DMS 273 treated with DMSO at 0.1 percent for 48 hours (cell line): ENCODE measurements around the gene LRIG1.
"Not testable (repeated sequence)": the region's sequence is repeated elsewhere in the genome, so short reads cannot be mapped to it uniquely, and the experiment has no call there.

Experiments
- DNase-seq: peaks from one replicate; lab custom pipeline; 2025; lab: John Stamatoyannopoulos, UW

The LRIG1 gene

DNA sequence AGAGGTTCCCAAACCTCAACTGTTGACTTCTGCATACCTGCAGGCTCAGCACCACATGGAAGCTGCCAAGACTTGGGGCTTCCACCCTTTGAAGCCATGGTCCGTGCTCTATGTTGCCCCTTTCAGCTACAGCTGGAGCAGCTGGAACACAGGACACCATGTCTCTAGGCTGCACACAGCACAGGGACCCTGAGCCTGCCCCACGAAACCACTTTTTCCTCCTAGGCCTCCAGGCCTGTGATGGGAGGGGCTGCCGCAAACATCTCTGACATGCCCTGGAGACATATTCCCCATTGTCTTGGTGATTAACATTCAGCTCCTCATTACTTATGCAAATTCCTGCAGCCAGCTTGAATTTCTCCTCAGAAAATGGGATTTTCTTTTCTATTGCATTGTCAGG lies 78.9 kb downstream of the LRIG1 start:
- not testable (repeated sequence) for DNase-seq

DNA sequence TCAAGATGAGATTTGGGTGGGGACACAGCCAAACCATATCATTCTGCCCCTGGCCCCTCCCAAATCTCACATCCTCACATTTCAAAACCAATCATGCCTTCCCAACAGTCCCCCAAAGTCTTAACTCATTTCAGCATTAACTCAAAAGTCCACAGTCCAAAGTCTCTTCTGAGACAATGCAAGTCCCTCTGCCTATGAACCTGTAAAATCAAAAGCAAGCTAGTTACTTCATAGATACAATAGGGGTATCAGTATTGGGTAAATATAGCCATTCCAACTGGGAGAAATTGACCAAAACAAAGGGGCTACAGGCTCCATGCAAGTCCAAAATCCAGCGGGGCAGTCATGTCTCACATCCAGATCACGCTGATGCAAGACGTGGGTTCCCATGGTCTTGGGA lies 79.7 kb downstream of the LRIG1 start:
- DNase-seq = not testable (repeated sequence)

DNA sequence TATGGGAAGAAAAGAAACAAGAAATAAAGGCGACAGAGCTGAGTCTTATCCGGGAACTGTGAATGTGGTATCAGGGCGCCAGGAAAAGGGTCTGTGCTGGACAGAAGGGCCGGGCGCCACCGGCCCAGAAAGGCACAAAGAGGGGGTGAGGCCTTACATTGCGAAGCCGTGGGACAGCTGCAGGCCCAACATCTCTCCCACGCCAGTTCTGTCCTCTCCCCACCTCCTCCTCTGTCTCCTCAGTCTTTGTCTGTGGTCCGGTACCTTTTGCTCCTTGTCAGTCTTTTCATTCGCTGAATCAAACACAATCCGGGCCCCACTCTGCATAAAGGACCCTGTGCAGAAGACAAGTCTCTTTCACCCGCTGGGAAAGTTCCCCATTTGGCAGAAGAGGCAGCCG lies 81.8 kb downstream of the LRIG1 start:
- DNase-seq = no peak

DNA sequence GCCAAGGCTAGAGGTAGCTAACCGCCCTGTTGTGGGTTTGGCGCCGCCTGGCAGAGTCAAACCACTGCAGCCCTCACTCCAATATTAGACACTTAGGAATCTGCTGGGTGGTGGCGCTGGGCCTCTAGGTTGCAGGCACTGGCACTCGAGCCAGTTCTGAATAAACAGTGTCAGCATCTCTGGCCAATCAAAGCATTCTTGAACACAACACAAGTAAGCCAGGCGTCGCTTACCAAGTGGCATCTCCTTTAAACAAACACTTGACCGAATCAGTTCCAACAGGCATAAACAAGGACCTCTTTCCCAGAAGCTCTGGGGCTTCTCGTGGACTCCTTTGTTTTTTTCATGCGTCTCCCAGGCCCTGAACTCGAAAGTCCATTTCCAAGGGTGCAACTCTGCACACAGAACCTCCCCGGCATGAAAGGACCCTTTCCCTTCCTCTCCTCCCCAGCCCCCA lies 82.3 kb downstream of the LRIG1 start:
- no peak for DNase-seq

DNA sequence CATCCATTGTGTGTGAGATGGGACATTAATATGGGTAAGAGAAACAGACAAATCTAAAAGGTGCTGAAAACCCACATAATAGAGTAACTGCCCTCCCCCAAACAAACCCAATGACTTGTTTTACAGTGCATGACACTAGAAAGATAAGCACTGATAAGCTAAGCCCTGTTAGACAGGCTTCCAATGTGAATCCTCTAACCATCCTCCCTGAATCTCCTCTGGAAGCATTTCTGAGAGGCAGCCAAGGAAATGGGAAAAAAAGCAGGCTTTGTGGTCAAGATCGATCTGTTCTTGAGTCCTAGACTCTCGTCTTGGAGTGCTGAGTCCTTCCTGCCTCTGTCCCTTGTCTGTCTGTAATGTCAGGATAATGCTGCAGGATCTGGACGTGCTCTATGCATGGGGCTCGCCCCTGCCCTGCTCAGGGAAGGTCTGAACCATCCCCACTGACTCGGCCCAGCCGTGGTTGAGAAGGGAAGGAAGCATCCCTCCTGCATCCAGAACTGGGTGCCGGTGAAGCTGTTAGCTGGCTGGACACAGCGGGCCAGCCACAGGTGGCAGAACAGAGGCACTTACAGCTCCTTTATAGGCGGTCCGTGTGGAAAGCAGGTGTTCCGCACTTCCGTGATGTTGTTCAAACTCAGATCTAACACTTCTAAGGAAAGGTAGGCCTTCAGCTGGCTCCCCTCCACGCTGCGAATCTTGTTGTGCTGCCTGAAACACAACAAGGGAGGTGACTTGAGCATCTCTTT lies 84.1 kb downstream of the LRIG1 start:
- no peak for DNase-seq

DNA sequence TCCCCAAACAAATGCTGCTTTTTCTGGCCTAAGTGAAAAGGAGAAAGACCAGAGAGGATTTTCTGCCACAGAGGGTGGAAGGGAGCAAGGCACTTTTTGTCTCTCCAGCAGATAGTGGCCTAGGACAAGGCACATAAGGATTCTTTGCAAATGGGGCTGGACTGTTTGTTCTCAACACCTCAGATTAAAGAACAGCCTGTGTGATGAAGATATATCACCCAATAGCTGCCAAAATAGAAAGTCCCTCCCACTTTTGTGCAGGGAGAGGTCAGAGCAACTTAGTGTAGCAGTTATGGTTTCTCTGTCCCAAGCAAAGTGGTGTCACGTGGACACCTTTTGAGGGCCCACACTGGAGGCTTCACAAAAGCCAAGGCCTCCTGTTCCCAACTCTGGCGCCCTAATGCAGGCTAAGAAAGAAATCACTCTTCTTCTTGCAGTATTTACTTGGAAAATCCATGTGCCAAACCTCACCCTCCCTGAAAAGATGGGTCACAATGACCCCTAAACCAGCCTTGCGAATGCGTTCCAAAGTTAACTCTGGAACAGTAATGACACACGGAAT lies 84.9 kb downstream of the LRIG1 start:
- no peak for DNase-seq

DNA sequence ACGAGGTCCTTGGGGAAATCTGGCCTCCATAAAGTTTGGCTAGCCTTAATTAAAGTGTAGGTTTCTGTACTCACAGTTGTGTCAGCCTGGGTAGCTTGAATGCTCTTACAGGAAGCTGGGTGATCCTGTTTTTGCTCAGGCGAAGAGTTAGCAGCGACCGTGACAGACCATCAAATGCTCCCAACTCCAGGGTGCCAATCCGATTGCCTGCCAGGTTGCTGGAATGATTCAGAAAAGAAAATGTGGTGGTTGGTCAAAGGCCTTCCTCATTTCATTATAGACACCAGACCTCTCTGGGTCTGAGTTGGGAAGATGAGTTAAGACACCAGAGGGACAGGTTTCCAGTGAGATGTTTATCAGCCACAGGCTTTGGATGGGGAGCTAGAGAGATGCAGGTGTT lies 86.0 kb downstream of the LRIG1 start:
- DNase-seq = no peak

DNA sequence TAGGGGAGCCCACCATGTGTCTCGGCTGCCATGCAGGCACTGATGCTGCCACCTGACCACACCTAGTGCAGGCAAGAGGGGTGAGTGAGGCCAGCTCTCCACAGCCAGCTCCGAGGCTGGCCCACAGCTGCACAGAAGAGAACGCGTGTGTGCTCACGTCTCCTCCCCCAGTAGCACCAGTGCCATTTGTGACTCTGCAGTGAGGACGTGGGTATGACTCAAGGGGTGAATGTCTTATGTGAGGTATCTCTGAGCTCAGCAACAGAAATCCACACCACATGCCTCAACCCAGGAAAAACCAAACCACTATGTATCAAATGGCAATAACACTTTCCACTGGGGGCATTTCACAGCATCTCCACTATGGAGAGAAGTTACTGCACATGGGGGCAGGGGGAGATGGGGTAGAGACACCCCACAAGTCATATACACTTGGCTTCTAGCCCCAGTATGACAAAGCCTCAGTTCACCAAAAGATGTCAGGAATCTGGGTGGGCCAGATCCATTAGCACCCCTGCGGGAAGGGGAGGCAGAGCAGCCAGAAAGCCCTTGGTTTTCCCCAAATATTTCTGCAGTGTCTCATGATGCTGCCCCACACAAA lies 87.6 kb downstream of the LRIG1 start:
- no peak for DNase-seq

DNA sequence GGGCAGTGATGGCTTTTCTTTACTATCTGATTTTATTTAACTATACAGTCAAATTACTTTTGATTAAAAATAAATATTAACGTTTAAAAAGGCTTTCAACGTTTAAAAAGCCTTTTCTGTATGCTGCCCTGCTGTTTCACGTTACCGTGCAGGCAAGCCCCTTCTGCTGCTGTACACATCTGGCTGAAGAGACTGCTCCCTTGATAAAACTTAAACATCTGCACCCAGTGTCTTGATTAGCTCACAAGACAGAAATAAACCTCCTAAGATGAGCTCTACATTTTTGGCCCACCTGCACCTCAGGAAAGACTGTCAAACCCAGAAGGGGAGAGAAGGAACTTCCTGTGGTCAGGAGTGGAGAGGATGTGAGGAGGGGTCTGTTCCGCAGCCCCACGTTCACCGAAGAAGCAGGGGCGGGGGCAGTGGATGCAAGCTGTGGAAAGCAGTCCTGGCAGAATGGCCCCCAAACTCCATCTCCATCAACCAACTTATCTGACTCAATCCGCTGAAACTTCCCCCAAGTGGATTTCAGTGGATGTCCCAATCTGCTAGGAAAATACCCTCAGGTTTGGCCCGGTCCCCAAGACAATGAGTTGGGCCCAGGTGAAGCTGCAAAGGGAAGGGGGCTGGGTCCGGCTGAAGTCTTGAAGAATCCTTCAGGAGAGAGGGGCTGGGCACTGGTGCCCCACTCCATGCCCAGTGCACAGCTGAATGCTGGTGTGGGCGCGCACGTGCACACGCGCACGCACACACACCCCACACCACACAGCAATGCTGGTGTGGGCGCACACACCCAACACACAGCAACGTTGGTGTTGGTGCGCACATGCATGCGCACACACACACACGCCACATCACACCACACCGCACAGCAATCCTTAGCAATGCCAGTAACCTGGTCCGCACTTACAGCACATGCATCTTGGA lies 88.6 kb downstream of the LRIG1 start:
- DNase-seq = no peak

DNA sequence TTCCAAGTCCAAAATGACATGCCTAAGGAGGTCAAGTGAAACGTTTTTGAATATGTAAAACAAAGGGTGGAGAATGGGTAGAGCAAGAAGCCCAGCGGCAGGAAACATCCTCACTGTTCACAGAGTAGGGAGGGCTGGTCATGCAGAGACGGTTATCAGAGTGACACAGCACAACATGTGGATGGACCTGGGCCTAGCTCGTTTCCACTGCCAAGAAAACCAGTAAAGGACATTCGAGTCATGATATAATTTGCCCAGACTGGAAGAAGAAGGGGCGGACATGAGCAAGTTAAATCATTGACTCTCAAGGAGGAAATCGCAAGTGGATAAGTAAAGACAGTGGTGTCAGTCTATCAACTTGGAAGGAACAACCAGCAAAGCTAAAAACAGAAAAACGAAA lies 89.3 kb downstream of the LRIG1 start:
- no peak for DNase-seq

DNA sequence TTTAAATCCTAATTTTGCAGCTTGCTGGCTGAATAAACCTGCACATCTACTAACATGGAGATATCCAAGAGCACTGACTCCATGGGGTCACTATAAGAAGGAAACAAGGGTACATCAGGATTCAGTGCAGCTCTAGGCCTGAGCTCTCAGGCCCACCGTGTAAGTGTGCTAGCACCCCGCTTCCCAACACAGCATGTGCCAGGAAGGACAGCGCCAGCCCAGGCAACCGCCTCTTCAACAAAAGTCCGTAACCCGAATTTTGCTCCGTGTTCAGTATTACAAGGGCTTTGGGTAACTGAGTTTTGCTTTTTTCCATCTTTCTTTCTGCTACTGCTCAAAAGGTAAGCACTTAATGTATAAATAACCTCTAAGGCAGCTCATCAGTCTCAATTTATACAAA lies 89.8 kb downstream of the LRIG1 start:
- DNase-seq = no peak

DNA sequence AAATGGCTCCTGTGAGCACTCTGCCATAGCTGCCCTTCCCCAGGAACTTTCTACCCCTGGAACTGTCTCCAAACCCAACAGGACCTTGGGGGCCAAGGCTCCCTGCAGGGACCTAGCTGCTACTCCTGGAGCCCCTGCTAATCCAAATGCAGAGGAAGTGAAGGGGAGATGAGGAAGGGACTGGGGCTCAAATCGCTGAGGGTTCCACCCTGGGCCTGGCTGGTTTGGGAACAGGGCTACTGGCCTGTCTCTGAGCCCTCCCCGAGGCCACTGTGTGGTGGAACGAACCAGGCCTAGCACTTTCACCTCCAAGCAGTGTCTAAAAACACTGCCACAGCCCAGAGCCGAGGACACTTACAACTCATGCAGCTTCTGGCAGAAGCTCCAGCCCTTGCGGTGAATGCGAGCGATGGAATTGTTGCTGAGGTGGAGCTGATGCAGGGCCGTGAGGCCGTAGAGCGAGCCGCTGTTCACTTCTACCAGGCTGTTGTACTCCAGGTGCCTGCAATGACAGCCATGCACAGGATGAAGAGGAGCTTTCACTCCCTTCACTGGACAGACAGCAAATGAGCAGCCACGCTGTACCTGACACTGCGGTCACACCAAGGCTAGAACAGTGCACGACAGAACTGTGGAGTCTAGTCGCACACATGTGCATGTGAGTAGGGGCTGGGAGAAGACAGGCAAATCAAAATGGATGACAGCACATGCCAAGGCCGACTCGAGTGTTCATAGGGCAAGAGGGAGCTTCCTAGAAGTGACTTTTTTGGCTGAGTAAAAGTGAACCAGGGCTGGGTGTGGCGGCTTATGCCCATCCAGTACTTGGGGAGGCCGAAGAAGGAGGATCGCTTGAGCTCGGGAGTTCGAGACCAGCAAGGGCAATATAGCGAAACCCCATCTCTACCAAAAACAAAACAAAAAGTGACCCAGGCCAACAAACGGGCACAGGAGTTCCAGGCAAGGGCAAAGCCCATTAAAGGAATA lies 90.8 kb downstream of the LRIG1 start:
- DNase-seq = no peak

DNA sequence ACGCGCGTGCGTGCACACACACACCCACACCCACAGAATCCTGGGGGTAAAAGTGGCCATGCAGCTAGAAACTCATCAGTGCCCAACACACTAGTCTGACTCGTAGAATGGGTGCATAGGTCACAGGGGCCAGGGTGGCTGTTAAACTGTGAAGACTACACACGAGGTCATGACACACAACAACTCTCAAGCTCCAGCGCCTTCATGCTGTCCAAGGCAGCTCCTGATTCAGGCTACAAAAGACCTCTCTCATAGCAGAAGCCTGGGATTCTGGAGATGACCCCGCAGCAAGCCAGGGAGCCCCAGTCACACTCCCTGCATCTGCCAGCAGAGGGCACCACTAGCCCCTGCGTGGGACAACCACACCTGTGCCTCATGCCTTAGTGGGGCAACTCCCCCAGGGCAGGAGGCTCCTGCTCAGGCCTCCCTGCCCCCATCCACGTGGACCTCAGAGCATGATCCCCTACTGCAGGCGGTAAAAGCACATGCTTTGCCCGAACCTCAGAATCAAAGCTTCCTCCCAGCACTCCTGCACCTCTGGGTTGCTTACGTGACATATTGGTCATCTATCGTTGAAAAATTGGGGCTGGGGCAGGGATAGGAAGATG lies 93.1 kb downstream of the LRIG1 start:
- no peak for DNase-seq

DNA sequence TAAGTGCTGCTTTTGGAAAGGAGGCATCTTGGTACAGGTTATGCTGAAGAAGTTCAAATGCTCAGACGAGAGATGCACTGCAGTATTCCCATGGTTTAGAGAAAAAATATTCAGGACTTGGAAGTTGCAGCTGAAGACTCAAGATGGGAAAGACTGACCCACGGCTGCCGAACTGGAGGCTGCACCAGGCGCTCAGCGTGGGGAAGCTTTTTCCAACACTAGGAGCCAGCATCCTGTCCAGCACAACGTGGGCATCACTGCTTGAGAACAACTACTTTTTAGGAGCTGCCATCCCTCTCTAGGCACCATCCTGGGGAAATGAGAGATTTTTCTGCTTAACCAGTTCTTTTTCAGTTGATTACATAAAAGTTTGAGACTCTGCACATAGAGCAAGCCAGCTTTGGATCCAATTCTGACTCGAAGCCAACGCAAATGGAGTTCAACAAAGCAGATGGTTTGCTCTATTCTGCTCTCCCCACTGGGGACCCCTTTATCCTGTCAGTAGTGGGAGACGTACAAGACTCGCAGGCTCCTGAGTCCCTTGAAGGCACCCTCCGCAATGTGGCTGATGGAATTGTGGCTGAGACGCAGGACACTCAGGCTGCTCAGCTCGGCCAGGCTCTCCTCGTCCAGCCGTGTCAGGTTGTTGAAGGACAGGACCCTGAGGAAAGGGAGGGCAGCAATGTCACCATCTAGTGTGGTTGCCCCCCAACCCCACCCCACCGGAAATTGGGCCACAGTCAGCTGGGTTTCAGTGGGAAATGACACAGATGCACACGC lies 93.8 kb downstream of the LRIG1 start:
- no peak for DNase-seq

DNA sequence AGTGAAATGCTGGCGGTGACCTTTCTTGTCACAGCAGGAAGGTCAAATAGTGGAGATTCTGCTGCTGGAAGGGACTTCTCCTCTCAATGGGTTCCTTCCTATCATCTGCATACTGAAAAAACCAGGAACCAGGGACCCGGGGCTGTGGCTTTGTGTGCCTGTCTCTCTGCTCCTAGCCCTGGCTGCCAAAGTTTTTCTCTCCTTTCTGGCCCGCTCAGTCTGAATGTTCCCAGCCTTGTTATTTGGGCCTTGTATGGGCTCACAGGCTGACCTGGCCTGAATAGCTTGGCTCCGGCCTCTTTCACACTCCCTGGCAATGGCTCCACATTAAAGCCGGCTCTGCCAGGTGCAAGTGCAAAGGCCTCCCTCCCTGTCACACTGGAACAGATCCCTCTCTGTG lies 94.7 kb downstream of the LRIG1 start:
- DNase-seq = no peak

DNA sequence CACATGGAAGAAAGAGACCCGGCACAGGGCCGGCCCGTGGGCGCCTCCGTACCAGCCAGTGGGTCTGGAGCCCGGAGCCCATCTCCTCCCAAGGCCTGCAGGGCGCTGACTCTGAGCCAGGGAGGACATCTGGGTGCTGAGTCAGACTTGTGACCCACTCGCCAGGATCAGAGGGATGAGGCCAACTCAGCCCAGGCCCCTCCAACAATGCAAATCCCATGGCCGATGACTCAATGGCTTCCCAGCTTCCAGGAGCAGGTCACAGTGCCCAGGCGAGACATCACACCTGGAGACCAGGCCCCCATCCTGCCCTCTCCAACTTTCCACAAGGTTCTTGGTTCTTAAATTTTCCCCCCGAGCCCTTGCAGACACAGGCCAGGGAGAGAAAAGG lies 95.1 kb downstream of the LRIG1 start:
- DNase-seq = no peak

DNA sequence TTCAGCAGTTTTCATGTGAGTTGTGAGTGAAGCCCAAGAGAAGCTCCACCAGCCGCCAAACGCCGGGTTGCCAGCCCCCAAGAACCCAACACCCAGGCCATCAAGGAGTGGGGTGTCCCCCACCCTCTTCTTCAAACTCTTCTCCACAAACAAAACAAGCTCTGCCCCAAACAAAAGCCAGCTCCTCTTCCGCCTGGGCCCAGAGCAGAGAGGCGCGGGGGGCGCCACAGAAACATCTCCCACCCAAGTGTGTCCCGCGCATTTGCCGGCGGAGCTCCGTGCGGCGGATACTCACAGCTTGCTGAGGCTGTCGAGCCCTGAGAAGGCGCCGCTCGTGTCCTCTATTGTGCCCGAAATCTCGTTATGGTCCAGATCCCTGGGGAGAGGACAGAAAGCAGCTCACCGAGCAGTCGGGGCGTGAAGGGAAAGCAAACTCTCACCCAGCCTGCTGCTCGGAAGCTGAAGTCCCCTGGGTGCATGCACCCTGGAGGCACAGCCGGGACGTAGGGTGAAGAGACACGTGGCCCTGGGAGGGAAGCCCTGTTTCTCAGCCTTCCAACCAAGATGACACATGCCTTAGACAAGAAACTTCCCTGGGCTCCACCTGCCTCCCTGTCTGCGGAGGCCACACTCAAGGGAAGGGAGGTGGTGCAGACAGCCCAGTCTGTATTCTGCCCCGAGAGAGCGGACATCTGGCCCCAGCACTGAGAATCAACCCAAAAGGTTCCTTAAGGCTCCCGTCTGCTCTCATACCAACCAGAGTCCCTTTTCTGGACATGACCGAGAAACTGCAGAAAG lies 95.7 kb downstream of the LRIG1 start:
- no peak for DNase-seq

DNA sequence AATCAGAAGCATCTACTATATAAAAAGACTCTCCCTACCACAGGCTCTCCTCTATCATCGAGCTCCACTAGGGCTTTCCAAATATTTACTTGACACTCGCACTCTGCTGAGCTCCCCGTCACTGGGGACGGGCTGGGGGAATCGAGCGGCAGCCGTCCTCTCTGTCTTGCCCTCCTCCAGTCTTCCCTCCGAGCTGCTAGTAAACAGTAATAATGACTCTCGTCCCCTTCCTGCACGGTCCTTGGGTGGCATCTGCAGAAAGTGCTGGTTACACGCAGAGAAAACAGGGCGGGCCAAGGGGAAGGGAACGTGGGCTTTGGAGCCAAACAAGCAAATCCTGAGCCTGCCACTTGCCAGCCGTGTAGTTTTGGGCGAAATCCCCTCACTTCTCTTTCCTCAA lies 96.6 kb downstream of the LRIG1 start:
- DNase-seq = no peak

DNA sequence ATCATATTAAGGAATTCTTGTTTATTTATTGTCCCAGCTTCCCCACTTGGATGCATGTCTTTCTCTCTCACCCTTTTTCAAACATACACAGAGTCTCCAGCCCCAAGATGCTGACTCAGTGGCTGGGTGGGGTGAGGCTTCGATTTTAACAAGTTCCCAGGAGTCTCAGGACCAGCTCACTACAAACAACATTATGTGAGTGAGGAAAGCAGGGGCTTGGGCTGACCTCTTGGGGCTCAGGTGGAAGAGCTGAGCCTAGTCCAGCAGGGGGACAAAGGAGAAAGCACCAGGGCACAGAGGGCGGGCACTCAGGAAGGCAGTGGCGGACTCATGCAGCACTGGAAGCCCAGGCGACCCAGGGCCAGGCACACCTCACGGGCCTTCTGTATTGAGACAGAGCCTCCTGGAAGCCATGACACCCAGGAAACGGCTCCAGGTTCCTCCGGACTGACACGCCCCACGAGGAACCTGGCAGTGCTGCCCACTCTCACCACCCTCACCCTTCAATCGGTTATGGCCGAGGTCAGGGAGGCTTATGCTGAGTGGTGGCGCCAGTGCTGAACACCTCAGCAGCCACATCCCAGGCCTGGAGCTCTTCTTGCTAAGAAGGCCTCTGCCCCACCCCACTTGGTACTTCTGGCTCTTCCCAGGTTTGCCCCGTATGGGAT lies 97.4 kb downstream of the LRIG1 start:
- no peak for DNase-seq
